ENCODE results near the gene ITIH1.

DNA sequence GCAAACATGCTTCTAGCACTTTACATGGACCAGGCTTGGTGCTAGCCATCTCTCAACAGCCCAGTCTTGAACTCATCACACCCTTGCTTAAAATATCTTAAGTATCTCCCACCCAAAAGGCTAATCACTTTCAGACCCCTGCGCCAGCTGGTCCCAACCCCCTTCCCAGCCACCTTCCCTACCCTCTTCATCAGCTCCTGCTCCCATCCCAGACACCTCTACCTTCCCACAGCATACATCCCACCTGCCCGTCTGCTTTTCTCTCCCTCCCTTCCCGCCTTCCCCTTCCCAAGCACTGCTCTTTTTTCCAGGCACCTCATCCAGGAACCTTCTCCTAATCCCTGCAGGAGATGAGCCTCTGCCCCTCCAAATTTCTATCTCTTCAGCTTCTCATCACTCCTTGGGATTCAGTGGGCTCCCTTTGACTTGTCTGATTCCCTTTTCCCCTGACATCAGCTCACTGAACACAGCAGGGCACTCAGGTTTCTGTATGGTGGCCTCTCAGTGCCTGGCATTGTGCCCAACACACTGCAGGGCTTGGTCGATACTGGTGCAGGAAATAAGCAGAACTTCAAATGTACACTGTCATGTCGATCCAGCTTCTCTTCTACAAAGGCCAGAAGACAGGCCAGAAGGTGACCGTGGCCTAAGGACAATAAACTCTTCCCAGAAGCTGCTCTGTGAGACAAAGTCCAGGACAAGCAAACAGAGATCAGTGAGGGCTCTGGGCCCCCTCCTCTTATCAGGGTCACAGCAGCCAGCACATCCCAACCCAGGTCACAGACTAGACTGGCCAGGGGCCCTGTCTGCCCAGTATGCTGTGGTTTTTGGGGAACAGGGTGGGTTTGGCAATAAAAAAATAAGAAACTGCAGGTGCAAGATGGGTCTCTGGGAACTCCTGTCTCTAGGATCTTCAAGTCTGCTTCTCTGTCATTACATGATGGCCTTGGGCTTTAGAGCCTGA, 2.2 kb upstream of the ITIH1 start:
- no peak for TF ChIP-seq POLR2AphosphoS5 (IDR thresholded peaks at IDR 0.05; ENCODE audit: low read depth, low read length)
- no peak for TF ChIP-seq TAF1 (IDR thresholded peaks at IDR 0.05; ENCODE audit: low read depth, low read length)
